MCF 10A (cell line): ENCODE data around the gene APOA1. TPM values are rescaled to one million over a fixed set of nuclear protein-coding genes. Genes with fewer than 3 reads are reported as not detected.
A peak's percentile ranks its signal among the peaks of the same experiment; 100 is the strongest.

Experiments used
- BruUV-seq: library from RNA; stranded (reverse); fragments of 400-500 nt; replicated peaks from 2 replicates; lab custom pipeline; 2021; lab: Mats Ljungman, UMichigan
- CTCF ChIA-PET: fragments of 300-600 bp; sonication (Branson Sonifier 250); formaldehyde crosslinking; extraction: SDS; loops from one replicate; lab custom pipeline; 2021; ENCODE audit warnings: antibody characterized with exemption, inconsistent platforms; lab: Yijun Ruan, JAX
- POLR2A ChIA-PET: fragments of 300-600, 350-650 bp; sonication (Branson Sonifier 250); formaldehyde crosslinking; extraction: SDS; loops from one replicate; lab custom pipeline; 2020; ENCODE audit warnings: antibody characterized with exemption, inconsistent platforms; lab: Yijun Ruan, JAX
- DNase-seq: peaks from one replicate; pipeline ENCODE4 v3.0.0-alpha.2; 2018; ENCODE audit not compliant: unreplicated experiment
- H3K27ac Mint-ChIP-seq: one replicate; pipeline ENCODE4 v1.8.0; 2022; ENCODE audit warnings: mild to moderate bottlenecking, low read depth, mixed read lengths; ENCODE audit not compliant: unreplicated experiment
- H3K27me3 Mint-ChIP-seq: one replicate; pipeline ENCODE4 v1.8.0; 2022; ENCODE audit warnings: mixed read lengths; ENCODE audit not compliant: insufficient read depth, unreplicated experiment
- H3K36me3 Mint-ChIP-seq: one replicate; pipeline ENCODE4 v1.8.0; 2022; ENCODE audit warnings: mild to moderate bottlenecking, moderate library complexity, mixed read lengths; ENCODE audit not compliant: insufficient read depth, unreplicated experiment
- H3K4me1 Mint-ChIP-seq: one replicate; pipeline ENCODE4 v1.8.0; 2022; ENCODE audit warnings: mixed read lengths; ENCODE audit not compliant: insufficient read depth, unreplicated experiment
- H3K4me3 Mint-ChIP-seq: one replicate; pipeline ENCODE4 v1.8.0; 2022; ENCODE audit warnings: mild to moderate bottlenecking, moderate library complexity, mixed read lengths; ENCODE audit not compliant: unreplicated experiment
- H3K9me3 Mint-ChIP-seq: one replicate; pipeline ENCODE4 v1.8.0; 2022; ENCODE audit warnings: mixed read lengths; ENCODE audit not compliant: unreplicated experiment
- CTCF ChIP-seq: fragments of 200-600 bp; IDR thresholded peaks from one replicate; pipeline ENCODE4 v1.8.0; 2022; ENCODE audit warnings: antibody characterized with exemption, mild to moderate bottlenecking; ENCODE audit not compliant: unreplicated experiment
- intact Hi-C: fragments of 100-400 bp; cut with micrococcal nuclease; formaldehyde crosslinking; loops from 2 replicates; pipeline ENCODE4 v1.14.1; 2022
- total RNA-seq: library from RNA; stranded (reverse); gene quantifications from 2 replicates; pipeline ENCODE4 v1.2.3, GENCODE V29; 2022

The APOA1 gene
- total RNA-seq, 1 experiment from 2014 or later: not detected

- no peak for TF ChIP-seq CTCF
- Mint-ChIP-seq H3K4me3 (no peak overlapping the region), H3K27me3 (no peaks in the 10 kb centered on the region), H3K4me1 (peaks cover 36% of the 10 kb centered on the region), H3K9me3 (no peaks in the 10 kb centered on the region), H3K36me3 (peaks cover 13% of the 10 kb centered on the region), H3K27ac (no peak overlapping the region)
- intact Hi-C loops: loop anchor here (1.0 to 5.0 kb wide), 2 partner anchors 46 to 437 kb away; no protein-coding TSS in a partner anchor
- DNase-seq: no peak
- CTCF ChIA-PET: interaction anchor here (0.6 to 9.7 kb wide), 14 partner anchors 8 to 321 kb away, joined by 3 to 124 read pairs (median 4); partner anchors contain the start of genes APOA1 and APOC3
- POLR2A ChIA-PET: interaction anchor here (0.5 to 1.7 kb wide), 5 partner anchors 7 to 128 kb away, joined by 3 read pairs; no protein-coding TSS in a partner anchor
- BruUV-seq: no TSS peak
These were observed 47.0 kb downstream of the APOA1 start for GRCh38 chr11:116790167-116791001.

- ChIA-PET CTCF (interaction anchor here (0.6 to 9.7 kb wide), 4 partner anchors 29 to 46 kb away, joined by 3 to 124 read pairs (median 5); partner anchors contain the start of genes APOA1 and APOC3), POLR2A (interaction anchor here (1.0 to 4.6 kb wide), 5 partner anchors 9 to 358 kb away, joined by 3 to 59 read pairs (median 4); partner anchors contain the start of gene BUD13)
- intact Hi-C loops: loop anchor here (1.0 kb wide), 1 partner anchor 317 kb away; no protein-coding TSS in a partner anchor
- peaks cover 27% of the 10 kb centered on the region for H3K36me3 Mint-ChIP-seq
- H3K27ac Mint-ChIP-seq: no peak overlapping the region
- no peaks in the 10 kb centered on the region for H3K27me3 Mint-ChIP-seq
- H3K9me3 Mint-ChIP-seq: no peaks in the 10 kb centered on the region
- TF ChIP-seq CTCF: no peak
- peaks cover 30% of the 10 kb centered on the region for H3K4me1 Mint-ChIP-seq
- no peak overlapping the region for H3K4me3 Mint-ChIP-seq
- no TSS peak for BruUV-seq
- DNase-seq: no peak
These were observed 48.4 kb downstream of the APOA1 start for GRCh38 chr11:116788975-116789374.

- Mint-ChIP-seq H3K4me1 (peaks cover 28% of the 10 kb centered on the region), H3K27me3 (no peaks in the 10 kb centered on the region), H3K27ac (peak overlapping the region; percentile 99), H3K4me3 (peak overlapping the region; percentile 92), H3K9me3 (no peaks in the 10 kb centered on the region), H3K36me3 (peaks cover 32% of the 10 kb centered on the region)
- intact Hi-C loops: loop anchor here (1.0 kb wide), 1 partner anchor 318 kb away; no protein-coding TSS in a partner anchor
- no TSS peak for BruUV-seq
- ChIA-PET CTCF (interaction anchor here (1.7 to 9.7 kb wide), 3 partner anchors 46 to 92 kb away, joined by 4 to 124 read pairs (median 7); partner anchors contain the start of gene APOA1), POLR2A (interaction anchor here (0.6 to 4.6 kb wide), 16 partner anchors 9 to 359 kb away, joined by 3 to 59 read pairs (median 4); partner anchors contain the start of genes BUD13, PAFAH1B2 and SIK3)
- DNase-seq: no peak
- TF ChIP-seq CTCF: no peak
These were observed 48.9 kb downstream of the APOA1 start for GRCh38 chr11:116788534-116788933.
